ENCODE results near the gene CLEC16A.

- TF ChIP-seq MYC (IDR thresholded peaks at IDR 0.05; ENCODE audit: low read depth, low read length) (no peak), MYC (CRISPR knock-in tag; IDR thresholded peaks at IDR 0.05; ENCODE audit: borderline replicate concordance, low read depth) (no peak), MEF2A (IDR thresholded peaks at IDR 0.05; ENCODE audit: control insufficient read depth, low read depth, low read length) (no peak)
Observed at GRCh38 chr16:11036868-11037410, 92.6 kb downstream of the CLEC16A start.

Data from K562 (cell line).